Islet precursor cell (in vitro differentiated cells): ENCODE measurements around the gene MSL1.

Experiments
- DNase-seq: peaks from one replicate; pipeline ENCODE4 v3.0.0-alpha.2; 2018

MSL1 gene

GRCh38 chr17:40091691-40092397 lies 29.9 kb upstream of the MSL1 start:
- no peak for DNase-seq

DNA sequence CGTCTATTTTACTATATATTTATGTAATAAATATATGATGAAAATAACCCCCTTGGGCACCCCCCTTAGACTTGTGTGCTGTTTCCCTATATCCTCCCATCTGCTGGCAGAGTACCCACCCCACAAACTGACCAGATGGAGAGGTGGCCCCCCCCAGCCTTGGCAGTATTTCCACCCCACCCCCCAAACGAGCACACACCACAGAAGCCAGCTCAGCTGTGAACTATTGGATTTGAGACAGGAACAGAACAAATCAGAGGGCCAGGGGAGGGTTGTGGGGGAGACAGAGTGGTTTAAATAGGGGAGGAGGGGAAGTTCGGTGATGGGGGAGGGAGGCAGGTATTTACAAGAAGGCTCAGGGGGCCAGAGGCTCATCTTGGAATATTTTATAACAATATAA lies 29.2 kb upstream of the MSL1 start:
- no peak for DNase-seq

DNA sequence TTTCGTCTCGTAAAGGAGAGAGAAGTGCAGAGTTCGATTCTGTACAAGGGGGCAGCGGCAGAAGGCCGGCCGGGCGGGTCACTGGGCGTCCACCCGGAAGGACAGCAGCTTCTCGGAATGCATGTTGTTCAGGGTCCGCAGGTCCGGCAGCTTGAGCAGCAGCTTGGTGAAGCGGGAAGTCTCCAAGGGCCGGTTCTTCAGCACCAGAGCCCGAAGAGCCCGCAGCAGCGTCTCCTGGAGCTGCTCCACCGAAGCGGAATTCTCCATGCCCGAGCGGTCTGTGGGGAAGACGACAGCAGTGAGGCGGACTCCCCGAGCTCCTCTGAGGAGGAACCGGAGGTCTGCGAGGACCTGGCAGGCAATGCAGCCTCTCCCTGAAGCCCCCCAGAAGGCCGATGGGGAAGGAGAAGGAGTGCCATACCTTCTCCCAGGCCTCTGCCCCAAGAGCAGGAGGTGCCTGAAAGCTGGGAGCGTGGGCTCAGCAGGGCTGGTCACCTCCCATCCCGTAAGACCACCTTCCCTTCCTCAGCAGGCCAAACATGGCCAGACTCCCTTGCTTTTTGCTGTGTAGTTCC lies 28.7 kb upstream of the MSL1 start:
- peak; percentile 62 for DNase-seq

DNA sequence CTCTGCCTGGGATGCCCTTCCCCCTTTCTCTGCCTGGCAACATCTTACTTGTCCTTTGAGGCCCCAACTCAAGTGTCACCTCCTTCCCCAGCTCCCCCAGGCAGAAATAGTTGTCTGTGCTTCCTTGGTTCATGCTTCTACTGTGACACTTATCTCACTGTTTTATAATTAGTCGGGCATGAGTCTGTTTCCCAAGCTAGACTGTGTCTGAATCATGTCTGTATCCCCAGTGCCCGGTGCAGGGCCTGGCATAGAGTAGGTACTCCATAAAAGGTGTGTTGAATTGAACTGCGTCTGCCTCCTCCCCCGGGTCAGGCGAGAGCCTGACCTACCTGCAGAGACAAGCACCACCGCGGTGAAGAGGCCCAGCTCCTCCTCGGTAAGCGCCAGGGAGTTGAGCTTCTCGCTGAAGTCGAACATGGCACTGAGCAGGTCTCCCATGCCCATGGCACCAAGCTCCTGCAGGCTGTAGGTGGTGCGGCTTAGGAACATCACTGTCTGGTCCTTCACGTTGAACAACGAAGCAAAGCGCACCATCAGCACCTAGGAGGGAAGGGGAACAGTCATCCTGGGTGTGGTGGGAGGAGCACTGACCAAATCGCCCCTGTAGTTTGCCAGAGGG lies 28.1 kb upstream of the MSL1 start:
- DNase-seq = no peak

GRCh38 chr17:40094874-40095273 lies 26.9 kb upstream of the MSL1 start:
- no peak for DNase-seq

- DNase-seq = no peak
Measured at GRCh38 chr17:40095351-40095943, 26.3 kb upstream of the MSL1 start.

GRCh38 chr17:40095944-40096791 lies 25.6 kb upstream of the MSL1 start:
- no peak for DNase-seq

GRCh38 chr17:40097087-40097486 lies 24.7 kb upstream of the MSL1 start:
- DNase-seq = no peak

DNA sequence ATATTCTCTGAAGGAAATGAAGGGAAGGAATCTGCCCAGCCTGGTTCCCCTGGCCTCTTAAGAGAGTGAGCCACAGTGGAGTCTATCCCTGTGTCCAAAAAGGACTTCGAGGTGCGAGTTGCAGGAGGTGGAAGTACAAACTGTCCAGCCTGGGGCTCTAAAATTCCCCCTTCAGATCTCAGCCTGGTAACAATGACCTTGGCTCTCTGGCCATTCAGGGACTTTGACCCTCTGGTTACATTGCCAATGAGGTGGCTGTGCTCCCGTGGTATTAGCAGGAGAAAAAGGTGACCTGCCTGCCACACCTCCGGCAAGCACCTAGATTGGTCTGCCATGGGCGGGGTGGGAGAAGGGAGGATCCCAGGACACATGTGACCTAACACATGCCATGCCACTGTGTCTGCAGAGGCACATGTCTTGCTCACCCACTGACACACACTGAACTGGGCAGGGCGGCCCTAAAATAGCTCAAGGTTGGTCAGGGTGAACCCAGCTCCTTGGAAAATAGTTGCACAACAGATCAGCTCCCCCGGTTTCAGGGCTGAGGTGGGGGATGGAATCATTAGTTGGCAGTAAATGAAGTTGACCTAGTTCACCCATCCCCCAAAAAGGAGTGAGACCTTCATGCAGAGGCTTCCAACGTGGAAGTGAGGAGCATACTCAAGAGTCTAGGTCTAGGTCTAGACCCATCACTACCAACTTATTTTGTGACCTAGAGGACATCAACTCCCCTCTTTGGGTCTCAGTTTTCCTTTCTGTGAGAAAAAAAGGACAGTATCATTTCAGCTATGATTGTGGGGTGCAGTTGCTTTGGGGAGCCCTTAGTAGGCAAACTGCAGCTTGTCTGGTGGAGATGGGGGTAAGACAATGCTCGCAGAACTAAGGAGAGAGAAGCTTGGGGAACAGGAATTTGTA lies 23.6 kb upstream of the MSL1 start:
- DNase-seq = no peak

DNA sequence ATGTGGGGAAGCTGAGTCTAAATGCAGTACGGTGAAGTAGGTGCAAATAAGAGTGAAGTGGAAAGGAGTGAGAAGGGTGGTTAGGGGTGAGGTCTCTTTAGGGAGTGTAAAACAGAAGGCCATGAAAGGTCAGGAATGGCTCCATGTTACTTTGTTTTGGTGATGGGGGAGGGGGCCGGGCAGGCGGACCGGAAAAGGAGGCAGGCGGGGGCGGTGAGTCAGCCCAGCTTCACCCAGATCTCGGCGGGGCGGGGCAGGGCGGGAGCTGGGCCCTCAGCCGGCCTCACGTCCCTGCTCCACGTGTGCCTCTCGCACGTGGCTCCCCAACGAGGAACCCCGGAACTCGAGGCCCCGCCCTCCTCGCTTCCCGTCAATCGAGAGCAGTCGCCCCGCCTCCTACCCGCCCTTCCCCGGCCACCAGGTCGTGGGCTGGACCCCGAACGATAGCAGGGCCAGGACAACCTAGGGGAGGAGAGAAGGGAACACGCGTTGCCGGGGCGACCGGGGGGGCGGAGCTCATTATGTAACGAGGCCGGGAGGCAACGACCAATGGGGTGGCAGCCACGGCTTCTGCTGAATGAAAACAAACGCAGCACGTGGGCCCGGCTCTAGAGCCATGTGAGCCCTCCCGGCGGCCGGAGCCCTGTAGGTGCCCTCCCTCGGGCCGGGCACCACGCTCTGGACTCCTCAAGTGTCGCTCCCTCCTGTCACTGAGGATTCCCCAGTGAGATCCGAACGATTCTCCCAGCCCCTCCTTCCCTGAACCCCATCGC lies 22.7 kb upstream of the MSL1 start:
- DNase-seq = peak; percentile 95

- no peak for DNase-seq
Measured at GRCh38 chr17:40099619-40100418, 22.0 kb upstream of the MSL1 start.

GRCh38 chr17:40100419-40100668 lies 21.4 kb upstream of the MSL1 start, which contains the start of gene NR1D1:
Gene NR1D1, minus strand, starts transcription at chr17:40100589. Its CDS starts 495 bp downstream, at chr17:40100094.
- DNase-seq = no peak

GRCh38 chr17:40100669-40101366 lies 21.0 kb upstream of the MSL1 start:
- DNase-seq = peak; percentile 100

DNA sequence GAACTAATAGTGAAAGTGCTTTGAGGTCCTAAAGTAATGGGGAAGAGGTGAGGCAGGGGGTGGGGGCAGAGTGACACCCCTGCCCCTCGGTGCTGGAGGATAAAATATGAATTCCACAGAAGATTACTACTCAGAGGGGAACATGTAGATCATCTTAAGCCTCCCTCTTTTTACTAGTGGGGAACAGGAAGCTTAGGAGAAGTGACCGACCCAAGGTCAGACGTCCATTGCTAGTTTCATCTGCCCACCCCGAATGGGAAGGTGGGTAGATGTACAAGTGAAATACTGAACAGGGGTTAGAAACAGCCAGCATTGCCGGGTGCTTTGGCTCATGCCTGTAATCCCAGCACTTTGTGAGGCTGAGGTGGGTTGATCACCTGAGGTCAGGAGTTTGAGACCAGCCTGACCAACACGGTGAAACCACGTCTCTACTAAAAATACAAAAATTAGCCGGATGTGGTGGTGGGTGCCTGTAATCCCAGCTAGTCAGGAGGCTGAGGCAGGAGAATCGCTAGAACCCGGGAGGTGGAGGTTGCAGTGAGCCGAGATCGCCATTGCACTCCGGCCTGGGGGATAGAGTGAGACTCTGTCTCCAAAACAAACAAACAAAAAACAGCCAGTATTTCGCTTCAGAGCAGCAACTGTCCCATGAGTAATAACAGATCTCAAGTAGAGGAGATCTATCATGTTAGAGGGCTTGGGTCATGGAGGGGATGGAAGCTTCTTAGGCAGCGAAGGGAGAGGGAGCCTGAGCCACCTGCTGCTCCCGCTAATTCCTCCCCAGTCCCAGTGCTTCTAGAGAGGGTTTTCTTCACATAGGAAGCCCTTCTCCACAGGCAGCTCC lies 20.2 kb upstream of the MSL1 start:
- no peak for DNase-seq

- peak; percentile 66 for DNase-seq
Measured at GRCh38 chr17:40103071-40103661, 18.6 kb upstream of the MSL1 start.

DNA sequence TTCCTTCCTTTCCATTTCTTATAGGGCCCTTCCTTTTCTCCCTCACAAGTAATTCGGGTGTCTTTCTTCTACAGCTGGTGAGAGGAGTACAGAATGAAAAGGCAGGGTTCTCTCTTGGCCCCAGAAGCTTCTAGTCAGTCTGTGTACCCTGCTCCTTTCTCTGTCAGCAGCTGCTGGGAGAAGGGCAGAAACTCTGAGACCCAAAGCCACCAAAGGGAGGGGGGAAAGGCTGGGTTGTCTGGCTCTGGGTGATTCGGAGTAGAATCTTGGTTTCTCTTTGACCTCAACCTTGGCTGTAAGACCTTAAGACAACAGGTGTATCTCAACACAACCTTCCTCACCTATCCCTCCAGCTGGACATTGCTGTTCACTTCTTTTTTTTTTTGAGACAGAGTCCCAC lies 18.1 kb upstream of the MSL1 start:
- DNase-seq = no peak

DNA sequence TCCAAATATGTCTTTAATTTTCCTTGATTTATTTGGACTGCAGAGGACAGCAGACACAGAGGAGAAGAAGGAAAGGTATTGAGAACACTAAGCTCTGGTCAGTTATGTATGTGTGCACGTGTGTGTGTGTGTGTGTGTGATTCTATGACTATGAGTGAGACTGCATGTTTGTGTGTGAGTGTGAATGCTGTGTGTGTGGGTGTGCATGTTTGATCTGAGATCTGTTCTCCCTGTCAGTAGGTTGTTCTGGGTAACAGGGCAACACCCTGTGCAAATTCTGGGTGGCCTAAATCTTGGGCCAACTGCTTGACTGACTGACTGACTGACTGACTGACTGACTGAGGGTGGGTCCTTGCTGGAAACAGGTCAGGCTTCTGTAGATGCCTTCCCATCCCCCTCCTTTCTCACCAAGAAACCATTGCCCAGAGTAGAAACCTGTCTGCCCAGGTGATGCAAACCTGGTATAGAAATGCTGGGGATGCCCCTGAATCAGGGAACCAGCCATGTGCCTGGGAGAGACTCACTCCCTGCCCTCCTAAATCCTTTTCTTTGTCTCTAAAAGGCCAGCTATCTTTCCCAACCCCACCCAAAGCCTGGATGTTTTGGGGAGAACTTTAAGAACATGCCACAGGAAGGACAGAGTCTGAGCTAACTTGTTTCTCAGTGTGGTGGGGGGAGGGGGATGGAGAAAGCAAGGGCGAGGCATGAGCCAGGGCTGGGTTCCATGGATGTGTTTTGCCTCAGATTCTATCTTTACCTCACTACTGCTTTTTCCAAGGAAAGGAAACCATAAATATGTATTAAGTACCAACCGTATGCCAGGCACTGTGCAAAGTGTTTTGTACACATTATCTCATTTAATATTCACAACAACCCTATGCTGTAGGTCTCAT lies 16.9 kb upstream of the MSL1 start:
- DNase-seq = no peak
